Panc1 (cell line): Measurements from ENCODE around the gene RENBP. TPM values are rescaled to one million over a fixed set of nuclear protein-coding genes. Genes with fewer than 3 reads are reported as not detected.

Experiments used
- ATAC-seq: fragments of 200-7000 bp; cut with Tn5 transposase; 2 replicates; pipeline ENCODE4 v1.9.1; 2020; ENCODE audit warnings: mild to moderate bottlenecking, moderate library complexity
- BruUV-seq: library from RNA; stranded (reverse); fragments of 400-500 nt; replicated peaks from 2 replicates; lab custom pipeline; 2021; lab: Mats Ljungman, UMichigan
- CTCF ChIA-PET: fragments of 300-600 bp; sonication (Branson Sonifier 250); formaldehyde crosslinking; loops from one replicate; lab custom pipeline; 2022; ENCODE audit warnings: antibody characterized with exemption; lab: Charles Lee
- POLR2A ChIA-PET: fragments of 300-600 bp; sonication (Branson Sonifier 250); formaldehyde crosslinking; loops from one replicate; lab custom pipeline; 2022; ENCODE audit warnings: antibody characterized with exemption; lab: Charles Lee
- DNase-seq: peaks from one replicate; pipeline ENCODE4 v3.0.0-alpha.2; 2010; ENCODE audit warnings: low read depth, low spot score
- H3K27ac ChIP-seq: 2 replicates; pipeline ENCODE4 v1.5.1; 2011; ENCODE audit warnings: mild to moderate bottlenecking, low read length, inconsistent platforms
- H3K27me3 ChIP-seq: fragments of 200-500 bp; sonication (Bioruptor generic); 2 replicates; pipeline ENCODE4 v1.6.0; 2014; ENCODE audit warnings: low read length, inconsistent platforms; ENCODE audit not compliant: control insufficient read depth, insufficient read depth
- H3K36me3 ChIP-seq: fragments of 200-500 bp; sonication (Bioruptor generic); 2 replicates; pipeline ENCODE4 v1.5.1; 2014; ENCODE audit warnings: inconsistent platforms, mild to moderate bottlenecking, low read length, moderate library complexity; ENCODE audit not compliant: control insufficient read depth, insufficient read depth
- H3K4me1 ChIP-seq: 2 replicates; pipeline ENCODE4 v1.5.1; 2011; ENCODE audit warnings: inconsistent platforms, mild to moderate bottlenecking, low read length, moderate library complexity; ENCODE audit not compliant: control insufficient read depth, insufficient read depth
- H3K4me3 ChIP-seq, 2 experiments: 2 replicates each; pipeline ENCODE4 v1.5.1; 2011 to 2012; ENCODE audit warnings: low read depth in 2 of 2, low read length in 2 of 2, mild to moderate bottlenecking in 2 of 2, inconsistent platforms in 1 of 2, moderate library complexity in 1 of 2
- H3K9me3 ChIP-seq: fragments of 200-500 bp; sonication (Bioruptor generic); 2 replicates; pipeline ENCODE4 v1.5.1; 2014; ENCODE audit warnings: low read depth, mild to moderate bottlenecking, inconsistent platforms, low read length, moderate library complexity; ENCODE audit not compliant: control insufficient read depth, insufficient read depth
- CTCF ChIP-seq: fragments of 450-650 bp; IDR thresholded peaks from 2 replicates; pipeline ENCODE4 v1.5.1; 2017; ENCODE audit warnings: mild to moderate bottlenecking
- REST ChIP-seq, 2 experiments: IDR thresholded peaks; 2 replicates each; pipeline ENCODE4 v1.6.1; 2011 to 2012; ENCODE audit warnings: low read depth in 2 of 2, control low read depth in 1 of 2, low read length in 1 of 2, mild to moderate bottlenecking in 1 of 2, moderate library complexity in 1 of 2; ENCODE audit not compliant: insufficient read depth in 1 of 2
- SIN3A ChIP-seq: IDR thresholded peaks from 2 replicates; pipeline ENCODE4 v1.6.1; 2012; ENCODE audit warnings: low read depth, mild to moderate bottlenecking, low read length, moderate library complexity, borderline replicate concordance; ENCODE audit not compliant: insufficient read depth
- TCF7L2 ChIP-seq: IDR thresholded peaks from 2 replicates; pipeline ENCODE4 v1.6.1; 2011; ENCODE audit warnings: mild to moderate bottlenecking, low read depth, low read length, inconsistent platforms
- in situ Hi-C: cut with HindIII; loops from 2 replicates; pipeline ENCODE4 v1.10.0; 2016; ENCODE audit warnings: low sequenced_read_pairs, low pct_unique_long_range_greater_than_20kb
- intact Hi-C: fragments of 100-400 bp; cut with micrococcal nuclease; formaldehyde crosslinking; loops from one replicate; pipeline ENCODE4 v1.10.0; 2022; ENCODE audit not compliant: unreplicated experiment
- total RNA-seq: library from RNA; stranded (reverse); gene quantifications from one replicate; pipeline ENCODE4 v1.2.1, GENCODE V29; 2021; ENCODE audit not compliant: unreplicated experiment

The RENBP gene
- total RNA-seq, 1 experiment from 2014 or later = 0.62 TPM

- TF ChIP-seq SIN3A (no peak), CTCF (no peak), REST (IDR thresholded peaks at IDR 0.05; ENCODE audit: insufficient read depth in 1 of 2, low read depth in 2 of 2, low read length in 1 of 2) (no peak), TCF7L2 (no peak)
- CTCF ChIA-PET = no interaction called here
- no TSS peak for BruUV-seq
- no peaks in the 10 kb centered on the region for H3K27me3 ChIP-seq
- H3K27ac ChIP-seq = peak overlapping the region; percentile 67; the same call in 1 of the 2 replicates
- DNase-seq (no peak), ATAC-seq (no peak)
- H3K9me3 ChIP-seq = no peaks in the 10 kb centered on the region
- POLR2A ChIA-PET = interaction anchor here (0.5 kb wide), 1 partner anchor 15 kb away, joined by 4 read pairs; no protein-coding TSS in a partner anchor
- in situ Hi-C loops = no loop called here
- peaks cover 28% of the 10 kb centered on the region for H3K4me1 ChIP-seq
- no peaks in the 10 kb centered on the region for H3K36me3 ChIP-seq
- H3K4me3 ChIP-seq = no peak overlapping the region
- intact Hi-C loops = no loop called here
Observed at GRCh38 chrX:153897899-153898298, 46.5 kb downstream of the RENBP start.

- Histone ChIP-seq H3K27me3 (no peaks in the 10 kb centered on the region), H3K27ac (peak overlapping the region; percentile 42; the same call in 1 of the 2 replicates), H3K9me3 (no peaks in the 10 kb centered on the region), H3K4me1 (peaks cover 29% of the 10 kb centered on the region), H3K36me3 (no peaks in the 10 kb centered on the region), H3K4me3 (no peak overlapping the region)
- in situ Hi-C loops = no loop called here
- no peak for DNase-seq
- CTCF ChIA-PET = interaction anchor here (0.5 kb wide), 1 partner anchor 52 kb away, joined by 10 read pairs; no protein-coding TSS in a partner anchor
- POLR2A ChIA-PET = no interaction called here
- TF ChIP-seq REST (IDR thresholded peaks at IDR 0.05; ENCODE audit: insufficient read depth in 1 of 2, low read depth in 2 of 2, low read length in 1 of 2) = no peak
- no TSS peak for BruUV-seq
- intact Hi-C loops = loop anchor here (10.0 kb wide), 2 partner anchors 84 to 124 kb away; partner anchors contain the start of gene PLXNB3
- no peak for ATAC-seq
Observed at GRCh38 chrX:153889123-153889522, 55.3 kb downstream of the RENBP start.
